Right atrium auricular region (tissue), 2 donors: ENCODE results near the gene IPO5. TPM values are rescaled to one million over a fixed set of nuclear protein-coding genes. Genes with fewer than 3 reads are reported as not detected.
A peak's percentile ranks its signal among the peaks of the same experiment; 100 is the strongest.
"Not testable (repeated sequence)": the region's sequence is repeated elsewhere in the genome, so short reads cannot be mapped to it uniquely, and the experiment has no call there.

ENCODE experiments used
- DNase-seq: peaks from one replicate; pipeline ENCODE4 v3.0.0-alpha.2; 2019; ENCODE audit warnings: low spot score
- H3K27ac ChIP-seq, 2 donors: fragments of 200-600 bp; sonication (generic); 1 replicate in 1 of 2; 2 replicates in 1 of 2; pipeline ENCODE4 v1.5.1; 2016 to 2019
- H3K27me3 ChIP-seq, 2 donors: fragments of 200-600 bp; sonication (generic); one replicate each; pipeline versions ENCODE4 v1.5.1 to v1.6.0; 2017 to 2019
- H3K36me3 ChIP-seq: fragments of 200-600 bp; sonication (generic); one replicate; pipeline ENCODE4 v1.5.1; 2016
- H3K4me1 ChIP-seq, 2 donors: fragments of 200-600 bp; sonication (generic); one replicate each; pipeline versions ENCODE4 v1.5.1 to v1.6.0; 2017 to 2019
- H3K4me3 ChIP-seq, 2 donors: fragments of 200-600 bp; sonication (generic); 1 replicate in 1 of 2; 2 replicates in 1 of 2; pipeline ENCODE4 v1.5.1; 2017 to 2019; ENCODE audit warnings: mild to moderate bottlenecking in 1 of 2, moderate library complexity in 1 of 2
- H3K9me3 ChIP-seq, 2 donors: fragments of 200-600 bp; sonication (generic); one replicate each; pipeline ENCODE4 v1.5.1; 2019
- total RNA-seq, 2 donors: library from RNA; depleted of rRNA; stranded (reverse); fragments of >200 nt; gene quantifications; one replicate each; pipeline ENCODE4 v1.1.0, GENCODE V29; 2016
- TF ChIP-seq, protein P1 (sequence below), 2 donors: fragments of 200-600 bp; sonication (generic); IDR thresholded peaks; one replicate each; pipeline ENCODE4 v1.5.1; 2019; ENCODE audit warnings: antibody characterized with exemption in 2 of 2

Gene IPO5
- total RNA-seq, 2 donors from 2014 or later, result 58.2 to 87.4 TPM

DNA sequence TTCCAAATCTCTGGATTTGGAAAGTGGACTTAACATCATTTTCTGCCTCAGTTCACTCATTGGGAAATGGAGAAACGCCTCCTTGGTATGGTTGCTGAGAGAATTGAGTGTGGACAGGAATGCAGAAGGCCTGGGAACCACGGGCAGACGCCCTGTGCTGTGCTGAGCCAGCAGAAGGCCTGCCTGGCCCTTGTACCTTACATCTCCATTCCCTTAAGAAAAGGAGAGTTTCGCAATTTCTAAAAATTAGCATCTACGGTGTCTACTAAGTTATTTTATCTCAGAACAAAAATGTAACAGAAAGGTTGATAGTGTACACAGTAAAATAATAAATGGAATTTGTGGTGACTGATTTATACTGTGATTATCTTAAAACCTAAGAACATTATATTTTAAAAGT, 78.7 kb downstream of the IPO5 start:
- Histone ChIP-seq H3K27ac (no peak overlapping the region), H3K36me3 (no peaks in the 10 kb centered on the region), H3K9me3 (no peaks in the 10 kb centered on the region), H3K27me3 (no peaks in the 10 kb centered on the region), H3K4me3 (no peak overlapping the region), H3K4me1 (no peaks in the 10 kb centered on the region)
- DNase-seq, result no peak
- TF ChIP-seq, protein P1, sequence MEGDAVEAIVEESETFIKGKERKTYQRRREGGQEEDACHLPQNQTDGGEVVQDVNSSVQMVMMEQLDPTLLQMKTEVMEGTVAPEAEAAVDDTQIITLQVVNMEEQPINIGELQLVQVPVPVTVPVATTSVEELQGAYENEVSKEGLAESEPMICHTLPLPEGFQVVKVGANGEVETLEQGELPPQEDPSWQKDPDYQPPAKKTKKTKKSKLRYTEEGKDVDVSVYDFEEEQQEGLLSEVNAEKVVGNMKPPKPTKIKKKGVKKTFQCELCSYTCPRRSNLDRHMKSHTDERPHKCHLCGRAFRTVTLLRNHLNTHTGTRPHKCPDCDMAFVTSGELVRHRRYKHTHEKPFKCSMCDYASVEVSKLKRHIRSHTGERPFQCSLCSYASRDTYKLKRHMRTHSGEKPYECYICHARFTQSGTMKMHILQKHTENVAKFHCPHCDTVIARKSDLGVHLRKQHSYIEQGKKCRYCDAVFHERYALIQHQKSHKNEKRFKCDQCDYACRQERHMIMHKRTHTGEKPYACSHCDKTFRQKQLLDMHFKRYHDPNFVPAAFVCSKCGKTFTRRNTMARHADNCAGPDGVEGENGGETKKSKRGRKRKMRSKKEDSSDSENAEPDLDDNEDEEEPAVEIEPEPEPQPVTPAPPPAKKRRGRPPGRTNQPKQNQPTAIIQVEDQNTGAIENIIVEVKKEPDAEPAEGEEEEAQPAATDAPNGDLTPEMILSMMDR (IDR thresholded peaks at IDR 0.05), result no peak

DNA sequence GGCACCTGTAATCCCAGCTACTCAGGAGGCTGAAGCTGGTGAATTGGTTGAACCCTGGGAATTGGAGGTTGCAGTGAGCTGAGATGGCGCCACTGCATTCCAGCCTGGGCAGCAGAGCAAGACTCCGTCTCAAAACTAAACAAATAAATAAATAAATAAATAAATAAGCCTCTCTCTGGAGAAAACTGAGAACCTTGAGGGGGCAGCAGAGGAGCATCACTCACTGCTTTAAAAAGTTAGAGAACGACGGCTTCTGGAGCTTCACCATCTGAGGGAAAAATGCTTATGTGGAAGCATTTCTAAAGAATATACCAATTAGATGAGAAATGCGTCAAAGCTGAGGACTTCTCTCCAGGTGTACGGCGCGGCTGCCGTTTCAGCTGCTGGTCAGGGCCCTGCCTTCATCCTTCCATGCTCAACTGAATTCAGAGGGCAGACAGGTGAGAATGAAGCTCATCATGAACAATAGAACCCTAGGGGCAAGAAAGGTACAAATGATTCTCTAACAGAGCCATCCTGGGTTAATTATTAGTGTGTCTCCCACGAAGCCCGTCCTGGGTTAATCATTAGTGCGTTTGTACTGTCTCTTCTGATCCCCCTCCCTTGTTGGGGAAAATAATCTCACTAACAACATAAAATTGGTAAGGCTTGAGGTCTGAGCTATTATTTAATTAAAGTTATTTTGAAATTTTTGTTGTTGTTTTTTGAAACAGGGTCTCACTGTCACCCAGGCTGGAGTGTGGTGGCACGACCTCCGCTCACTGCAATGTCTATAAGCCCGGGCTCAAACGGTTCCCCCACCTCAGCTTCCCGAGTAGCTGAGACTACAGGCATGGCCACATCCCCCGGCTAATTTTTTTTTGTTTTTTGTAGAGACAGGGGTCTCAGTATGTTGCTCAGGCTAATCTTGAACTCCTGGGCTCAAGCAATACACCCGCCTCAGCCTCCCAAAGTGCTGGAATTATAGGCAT, 80.1 kb downstream of the IPO5 start:
- Histone ChIP-seq H3K4me1 (no peaks in the 10 kb centered on the region), H3K4me3 (no peak overlapping the region), H3K9me3 (no peaks in the 10 kb centered on the region), H3K27ac (no peak overlapping the region), H3K27me3 (no peaks in the 10 kb centered on the region), H3K36me3 (no peaks in the 10 kb centered on the region)
- TF ChIP-seq, protein P1 (IDR thresholded peaks at IDR 0.05), result peak in 1 of 2 donors; percentile 51
- DNase-seq, result no peak

DNA sequence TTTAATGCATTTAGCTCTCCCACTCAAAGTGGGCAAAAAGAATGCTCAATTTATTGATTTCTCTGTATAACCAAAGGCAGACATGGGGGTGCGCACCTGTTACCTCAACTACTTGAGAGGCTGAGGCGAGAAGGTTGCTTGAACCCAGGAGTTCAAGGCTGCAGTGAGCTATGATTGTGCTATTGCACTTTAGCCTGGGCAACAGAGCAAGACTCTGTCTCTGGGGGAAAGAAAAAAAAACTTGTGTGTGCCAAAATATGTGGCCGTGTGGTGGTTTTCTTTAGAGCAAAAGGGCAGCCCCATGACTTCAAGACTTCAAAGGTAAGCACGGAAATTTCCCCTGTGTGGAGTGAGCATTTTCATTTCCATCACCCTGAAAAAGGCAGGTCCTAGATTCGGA, 81.9 kb downstream of the IPO5 start:
- H3K4me3 ChIP-seq, result no peak overlapping the region
- H3K27me3 ChIP-seq, result no peaks in the 10 kb centered on the region
- no peaks in the 10 kb centered on the region for H3K4me1 ChIP-seq
- no peak for DNase-seq
- no peaks in the 10 kb centered on the region for H3K36me3 ChIP-seq
- H3K9me3 ChIP-seq, result no peaks in the 10 kb centered on the region
- TF ChIP-seq, protein P1 (IDR thresholded peaks at IDR 0.05), result no peak
- H3K27ac ChIP-seq, result no peak overlapping the region

DNA sequence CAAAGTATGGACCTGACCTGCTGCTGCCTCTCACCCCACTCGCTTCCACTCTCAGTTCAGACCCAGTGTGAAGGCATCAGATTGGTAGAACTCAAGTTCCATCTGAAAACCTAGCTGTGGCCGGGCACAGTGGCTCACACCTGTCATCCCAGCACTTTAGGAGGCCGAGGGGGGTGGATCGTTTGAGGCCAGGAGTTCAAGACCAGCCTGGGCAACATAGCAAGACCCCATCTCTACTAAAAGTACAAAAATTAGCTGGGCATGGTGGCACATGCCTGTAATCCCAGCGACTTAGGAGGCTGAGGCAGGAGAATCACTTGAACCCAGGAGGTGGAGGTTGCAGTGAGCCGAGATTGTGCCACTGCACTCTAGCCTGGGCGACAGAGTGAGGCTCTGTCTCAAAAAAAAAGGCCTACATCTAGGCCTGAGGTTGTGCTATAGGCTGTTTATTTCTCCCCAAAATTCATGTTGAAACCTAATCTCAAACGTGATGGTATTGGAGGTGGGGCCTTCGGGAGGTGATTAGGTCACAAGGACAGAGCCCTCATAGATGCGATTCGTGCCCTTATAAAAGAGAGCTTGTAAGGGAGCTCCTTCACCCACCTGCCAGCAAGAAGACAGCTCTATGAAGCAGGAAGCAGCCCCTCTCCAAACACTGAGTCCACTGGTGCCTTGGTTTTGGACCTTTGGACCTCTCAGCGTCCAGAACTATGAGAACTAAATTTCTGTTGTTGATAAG, 83.3 kb downstream of the IPO5 start:
- not testable (repeated sequence) for H3K27ac ChIP-seq, H3K9me3 ChIP-seq, DNase-seq, H3K4me1 ChIP-seq, H3K36me3 ChIP-seq, H3K27me3 ChIP-seq, H3K4me3 ChIP-seq

DNA sequence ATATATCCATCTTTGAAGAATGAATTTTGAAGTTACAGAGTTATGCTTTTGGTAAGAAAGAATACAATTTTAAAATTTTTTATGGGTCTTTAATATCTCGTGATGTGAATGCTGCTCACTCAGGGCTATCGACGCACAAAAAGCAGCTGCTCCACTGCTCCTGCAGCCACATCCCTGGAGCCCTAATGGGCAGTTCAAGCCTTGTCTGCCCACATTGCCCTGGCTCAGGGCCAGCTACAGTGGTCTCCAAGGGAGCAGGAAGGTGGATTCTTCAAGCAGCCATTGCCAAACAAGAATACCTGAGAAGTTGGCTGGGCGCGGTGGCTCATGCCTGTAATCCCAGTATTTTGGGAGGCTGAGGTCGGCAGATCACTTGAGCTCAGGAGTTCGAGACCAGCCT, 85.8 kb downstream of the IPO5 start:
- no peak overlapping the region for H3K4me3 ChIP-seq
- DNase-seq, result no peak
- H3K27ac ChIP-seq, result no peak overlapping the region
- no peaks in the 10 kb centered on the region for H3K27me3 ChIP-seq
- H3K36me3 ChIP-seq, result no peaks in the 10 kb centered on the region
- TF ChIP-seq, protein P1 (IDR thresholded peaks at IDR 0.05), result no peak
- H3K4me1 ChIP-seq, result no peaks in the 10 kb centered on the region
- H3K9me3 ChIP-seq, result no peaks in the 10 kb centered on the region

DNA sequence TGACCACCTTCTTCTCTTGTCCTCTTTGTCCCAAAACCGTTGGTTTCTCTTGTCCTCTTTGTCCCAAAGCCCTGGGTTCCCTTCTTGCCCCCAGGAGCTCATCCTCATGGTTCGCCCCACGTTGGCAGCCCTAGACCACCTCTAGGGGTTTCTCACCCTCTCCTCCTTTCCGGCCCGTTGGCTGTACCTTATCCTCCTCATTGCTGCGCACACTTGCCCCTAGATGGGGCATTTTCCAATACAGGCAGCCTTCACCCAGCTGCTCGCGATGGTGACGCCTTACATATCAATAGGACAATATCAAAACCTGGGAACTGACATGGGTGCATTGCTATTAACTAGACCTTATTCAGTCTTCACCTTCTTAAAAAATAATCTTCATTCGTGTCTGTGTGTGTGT, 86.5 kb downstream of the IPO5 start:
- no peaks in the 10 kb centered on the region for H3K9me3 ChIP-seq
- no peak overlapping the region for H3K27ac ChIP-seq
- H3K36me3 ChIP-seq, result no peaks in the 10 kb centered on the region
- H3K4me1 ChIP-seq, result no peaks in the 10 kb centered on the region
- TF ChIP-seq, protein P1 (IDR thresholded peaks at IDR 0.05), result no peak
- no peak overlapping the region for H3K4me3 ChIP-seq
- DNase-seq, result no peak
- H3K27me3 ChIP-seq, result no peaks in the 10 kb centered on the region
